Measurements from ENCODE around the gene SNRPE. TPM values are rescaled to one million over a fixed set of nuclear protein-coding genes. Genes with fewer than 3 reads are reported as not detected.

Gene SNRPE
- total RNA-seq, 1 experiment from 2014 or later, result 326 TPM

DNA sequence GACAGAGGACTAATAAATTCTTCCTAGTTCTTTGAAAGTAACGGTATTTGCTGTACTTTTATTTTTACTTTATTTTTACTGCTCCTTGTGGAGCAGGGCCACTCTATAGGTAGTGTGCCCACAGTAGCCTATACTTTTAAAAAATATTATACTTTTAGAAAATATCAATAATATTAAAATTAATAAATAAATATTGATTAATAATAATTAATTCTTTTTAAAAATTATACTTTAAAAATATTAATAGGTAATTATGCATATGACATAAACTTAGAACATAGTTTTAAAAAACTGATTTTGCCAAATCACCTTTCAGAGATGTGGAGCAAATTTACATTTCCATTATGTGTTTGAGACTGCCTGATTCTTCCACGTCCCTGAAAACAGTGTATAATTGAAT is 35.2 kb upstream of the SNRPE start:
- TF ChIP-seq, protein P1, sequence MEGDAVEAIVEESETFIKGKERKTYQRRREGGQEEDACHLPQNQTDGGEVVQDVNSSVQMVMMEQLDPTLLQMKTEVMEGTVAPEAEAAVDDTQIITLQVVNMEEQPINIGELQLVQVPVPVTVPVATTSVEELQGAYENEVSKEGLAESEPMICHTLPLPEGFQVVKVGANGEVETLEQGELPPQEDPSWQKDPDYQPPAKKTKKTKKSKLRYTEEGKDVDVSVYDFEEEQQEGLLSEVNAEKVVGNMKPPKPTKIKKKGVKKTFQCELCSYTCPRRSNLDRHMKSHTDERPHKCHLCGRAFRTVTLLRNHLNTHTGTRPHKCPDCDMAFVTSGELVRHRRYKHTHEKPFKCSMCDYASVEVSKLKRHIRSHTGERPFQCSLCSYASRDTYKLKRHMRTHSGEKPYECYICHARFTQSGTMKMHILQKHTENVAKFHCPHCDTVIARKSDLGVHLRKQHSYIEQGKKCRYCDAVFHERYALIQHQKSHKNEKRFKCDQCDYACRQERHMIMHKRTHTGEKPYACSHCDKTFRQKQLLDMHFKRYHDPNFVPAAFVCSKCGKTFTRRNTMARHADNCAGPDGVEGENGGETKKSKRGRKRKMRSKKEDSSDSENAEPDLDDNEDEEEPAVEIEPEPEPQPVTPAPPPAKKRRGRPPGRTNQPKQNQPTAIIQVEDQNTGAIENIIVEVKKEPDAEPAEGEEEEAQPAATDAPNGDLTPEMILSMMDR (conservative IDR thresholded peaks at IDR 0.05), result no peak
- H3K9me3 Mint-ChIP-seq, result no peaks in the 10 kb centered on the region
- peaks cover 40 to 79% (median 73%) of the 10 kb centered on the region in 3 experiments; a peak in 6 of 7 replicates for H3K36me3 Mint-ChIP-seq (ENCODE audit: insufficient read depth in 1 of 3, low read depth in 3 of 3)

More for the DNA sequence above, 35.2 kb upstream of the SNRPE start:
- H3K27ac Mint-ChIP-seq, result no peak overlapping the region
- H4K5ac ChIP-seq (ENCODE audit: insufficient read length, low read depth, low read length), result no peak overlapping the region
- peaks cover 2% of the 10 kb centered on the region for H3K79me1 ChIP-seq (ENCODE audit: insufficient read depth, low read depth, low read length, poor library complexity, severe bottlenecking)
- H3K14ac ChIP-seq (ENCODE audit: insufficient read depth, low read length), result no peak overlapping the region
- no peak overlapping the region for H3K4me2 ChIP-seq (ENCODE audit: insufficient read depth, insufficient read length, low read length)
- H3K18ac ChIP-seq (ENCODE audit: insufficient read length, low read depth, low read length), result no peak overlapping the region
- H2BK5ac ChIP-seq (ENCODE audit: insufficient read length, low read length), result no peak overlapping the region
- DNase-seq, result no peak
- no peaks in the 10 kb centered on the region for H3K23me2 ChIP-seq (ENCODE audit: insufficient read length, low read depth, low read length, poor library complexity, severe bottlenecking)
- no peak overlapping the region for H3K4me3 Mint-ChIP-seq
- H3K9ac ChIP-seq (ENCODE audit: extremely low read depth, insufficient read length, low read length), result no peak overlapping the region
- no peaks in the 10 kb centered on the region for H3K9me3 ChIP-seq (ENCODE audit: control insufficient read depth, low read depth, low read length)
- no peak overlapping the region for H2BK15ac ChIP-seq (ENCODE audit: low read depth, low read length)
- no peaks in the 10 kb centered on the region for H3K4me1 ChIP-seq (ENCODE audit: insufficient read depth, low read length)
- no peak overlapping the region for H3K23ac ChIP-seq (ENCODE audit: insufficient read length, low read depth, low read length)
- no peaks in the 10 kb centered on the region for H4K20me1 ChIP-seq (ENCODE audit: control insufficient read depth, insufficient read depth, insufficient read length)
- H2AFZ ChIP-seq (ENCODE audit: low read length), result no peak overlapping the region
- no peak overlapping the region for H3K27ac ChIP-seq (ENCODE audit: insufficient read length, low read depth, low read length)
- H3K79me2 ChIP-seq (ENCODE audit: insufficient read depth, low read length), result no peaks in the 10 kb centered on the region
- H4K8ac ChIP-seq (replicated peaks; ENCODE audit: insufficient read length, low read depth, low read length), result no peak overlapping the region
- H3K27me3 Mint-ChIP-seq (ENCODE audit: low read depth), result no peaks in the 10 kb centered on the region
- no peak overlapping the region for H2BK120ac ChIP-seq (ENCODE audit: low read depth, low read length, poor library complexity, severe bottlenecking)
- no peak overlapping the region for H4K91ac ChIP-seq (ENCODE audit: insufficient read length, low read depth, low read length)
- WGBS (ENCODE audit: extremely low coverage, insufficient read length, low lambda C conversion rate), result no CpG with 5 or more reads among the region's 2 CpGs
- H3K56ac ChIP-seq (ENCODE audit: insufficient read length, low read depth, low read length), result no peak overlapping the region
- no peaks in the 10 kb centered on the region for H3K27me3 ChIP-seq (ENCODE audit: insufficient read depth, low read length)
- no peak overlapping the region for H2BK20ac ChIP-seq (ENCODE audit: low read depth, low read length, poor library complexity, severe bottlenecking)
- H2AK5ac ChIP-seq (ENCODE audit: insufficient read length, low read length), result no peak overlapping the region
- H3K4me1 Mint-ChIP-seq, result no peaks in the 10 kb centered on the region
- no peak overlapping the region for H2BK12ac ChIP-seq (ENCODE audit: insufficient read length, low read depth, low read length)
- no peak overlapping the region for H3T11ph ChIP-seq (ENCODE audit: low read length)
- H3K4ac ChIP-seq (ENCODE audit: low read depth, low read length), result no peak overlapping the region

All from H9 (cell line).